Suprapubic skin (tissue), 4 donors: ENCODE results near the gene PEBP1.

ENCODE experiments used
- EP300 ChIP-seq: sonication (generic); formaldehyde crosslinking; IDR thresholded peaks from one replicate; pipeline ENCODE4 v1.6.1; 2017; ENCODE audit warnings: antibody characterized with exemption
- POLR2A ChIP-seq, 2 donors: fragments of 450-650 bp; IDR thresholded peaks; one replicate each; pipeline ENCODE4 v1.6.1; 2017; ENCODE audit warnings: antibody characterized with exemption in 2 of 2, mild to moderate bottlenecking in 2 of 2, moderate library complexity in 2 of 2
- POLR2AphosphoS5 ChIP-seq, 3 donors: sonication (generic); formaldehyde crosslinking; IDR thresholded peaks; one replicate each; pipeline ENCODE4 v1.6.1; 2017; ENCODE audit warnings: antibody characterized with exemption in 3 of 3
- TF ChIP-seq, protein P1 (sequence below), 2 donors: fragments of 200-600 bp in 1 of 2; fragments of 450-650 bp in 1 of 2; sonication (generic) in 1 of 2; IDR thresholded peaks; one replicate each; pipeline ENCODE4 v1.5.1; 2016 to 2019; ENCODE audit warnings: antibody characterized with exemption in 2 of 2, mild to moderate bottlenecking in 1 of 2, moderate library complexity in 1 of 2

DNA sequence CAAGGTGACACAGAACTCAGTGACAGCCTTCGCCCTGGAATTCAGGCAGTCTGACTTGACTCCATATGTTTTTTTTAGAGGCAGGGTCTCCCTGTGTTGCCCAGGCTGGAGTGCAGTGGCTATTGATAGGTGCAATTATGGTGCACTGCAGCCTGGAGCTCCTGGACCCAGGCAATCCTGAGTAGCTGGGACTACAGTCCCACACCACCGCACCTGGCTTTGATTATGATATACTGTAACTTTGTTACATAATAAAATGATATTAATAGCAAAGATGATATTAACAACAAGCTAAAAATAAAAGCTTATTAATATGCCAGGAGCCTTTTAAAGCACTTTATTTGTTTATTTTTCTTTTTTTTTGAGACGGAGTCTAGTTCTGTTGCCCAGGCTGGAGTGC is 41.9 kb upstream of the PEBP1 start:
- TF ChIP-seq, protein P1, sequence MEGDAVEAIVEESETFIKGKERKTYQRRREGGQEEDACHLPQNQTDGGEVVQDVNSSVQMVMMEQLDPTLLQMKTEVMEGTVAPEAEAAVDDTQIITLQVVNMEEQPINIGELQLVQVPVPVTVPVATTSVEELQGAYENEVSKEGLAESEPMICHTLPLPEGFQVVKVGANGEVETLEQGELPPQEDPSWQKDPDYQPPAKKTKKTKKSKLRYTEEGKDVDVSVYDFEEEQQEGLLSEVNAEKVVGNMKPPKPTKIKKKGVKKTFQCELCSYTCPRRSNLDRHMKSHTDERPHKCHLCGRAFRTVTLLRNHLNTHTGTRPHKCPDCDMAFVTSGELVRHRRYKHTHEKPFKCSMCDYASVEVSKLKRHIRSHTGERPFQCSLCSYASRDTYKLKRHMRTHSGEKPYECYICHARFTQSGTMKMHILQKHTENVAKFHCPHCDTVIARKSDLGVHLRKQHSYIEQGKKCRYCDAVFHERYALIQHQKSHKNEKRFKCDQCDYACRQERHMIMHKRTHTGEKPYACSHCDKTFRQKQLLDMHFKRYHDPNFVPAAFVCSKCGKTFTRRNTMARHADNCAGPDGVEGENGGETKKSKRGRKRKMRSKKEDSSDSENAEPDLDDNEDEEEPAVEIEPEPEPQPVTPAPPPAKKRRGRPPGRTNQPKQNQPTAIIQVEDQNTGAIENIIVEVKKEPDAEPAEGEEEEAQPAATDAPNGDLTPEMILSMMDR (IDR thresholded peaks at IDR 0.05): no peak
- no peak for TF ChIP-seq EP300
- no peak for TF ChIP-seq POLR2A (IDR thresholded peaks at IDR 0.05)
- no peak for TF ChIP-seq POLR2AphosphoS5 (IDR thresholded peaks at IDR 0.05)
